MM.1S (cell line): ENCODE measurements around the gene HCAR2.

Experiments
- EZH2 ChIP-seq: fragments of 300-600 bp; sonication (generic); optimal IDR thresholded peaks from 2 replicates; pipeline ENCODE3; 2017; ENCODE audit warnings: low read depth, mild to moderate bottlenecking, antibody characterized with exemption, low read length, mixed read lengths
- EZH2phosphoT487 ChIP-seq: fragments of 300-600 bp; sonication (generic); IDR thresholded peaks from 2 replicates; pipeline ENCODE4 v1.6.1; 2018; ENCODE audit warnings: antibody characterized with exemption, low read length
- TF ChIP-seq, protein P1 (sequence below): fragments of 300-600 bp; sonication (generic); IDR thresholded peaks from 2 replicates; pipeline ENCODE4 v1.5.1; 2016; ENCODE audit warnings: antibody characterized with exemption, low read length, mixed read lengths

DNA sequence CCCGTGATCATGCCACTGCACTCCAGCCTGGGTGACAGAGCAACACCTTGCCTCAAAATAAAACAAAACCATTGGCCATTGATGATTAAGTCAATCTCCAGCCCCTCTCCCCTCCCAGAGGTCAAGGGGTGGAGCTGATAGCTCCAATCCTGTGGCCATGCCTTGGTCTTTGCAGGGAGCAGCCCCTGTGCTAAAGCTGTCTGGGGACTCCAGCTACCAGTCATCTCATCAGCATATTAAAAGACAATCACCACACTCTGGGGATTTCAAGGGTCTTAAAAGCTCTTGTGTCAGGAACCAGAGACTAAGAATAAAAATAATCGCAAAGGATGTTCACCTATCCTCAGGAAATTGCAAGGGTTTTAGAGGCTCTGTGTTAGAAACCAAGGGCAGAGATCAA, 30.6 kb downstream of the HCAR2 start:
- TF ChIP-seq EZH2 (no peak), EZH2phosphoT487 (no peak)
- TF ChIP-seq, protein P1, sequence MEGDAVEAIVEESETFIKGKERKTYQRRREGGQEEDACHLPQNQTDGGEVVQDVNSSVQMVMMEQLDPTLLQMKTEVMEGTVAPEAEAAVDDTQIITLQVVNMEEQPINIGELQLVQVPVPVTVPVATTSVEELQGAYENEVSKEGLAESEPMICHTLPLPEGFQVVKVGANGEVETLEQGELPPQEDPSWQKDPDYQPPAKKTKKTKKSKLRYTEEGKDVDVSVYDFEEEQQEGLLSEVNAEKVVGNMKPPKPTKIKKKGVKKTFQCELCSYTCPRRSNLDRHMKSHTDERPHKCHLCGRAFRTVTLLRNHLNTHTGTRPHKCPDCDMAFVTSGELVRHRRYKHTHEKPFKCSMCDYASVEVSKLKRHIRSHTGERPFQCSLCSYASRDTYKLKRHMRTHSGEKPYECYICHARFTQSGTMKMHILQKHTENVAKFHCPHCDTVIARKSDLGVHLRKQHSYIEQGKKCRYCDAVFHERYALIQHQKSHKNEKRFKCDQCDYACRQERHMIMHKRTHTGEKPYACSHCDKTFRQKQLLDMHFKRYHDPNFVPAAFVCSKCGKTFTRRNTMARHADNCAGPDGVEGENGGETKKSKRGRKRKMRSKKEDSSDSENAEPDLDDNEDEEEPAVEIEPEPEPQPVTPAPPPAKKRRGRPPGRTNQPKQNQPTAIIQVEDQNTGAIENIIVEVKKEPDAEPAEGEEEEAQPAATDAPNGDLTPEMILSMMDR = no peak
